ENCODE results near the gene SHROOM4. TPM values are rescaled to one million over a fixed set of nuclear protein-coding genes. Genes with fewer than 3 reads are reported as not detected.

SHROOM4 gene
- total RNA-seq, 1 experiment from 2014 or later = 0.05 TPM

DNA sequence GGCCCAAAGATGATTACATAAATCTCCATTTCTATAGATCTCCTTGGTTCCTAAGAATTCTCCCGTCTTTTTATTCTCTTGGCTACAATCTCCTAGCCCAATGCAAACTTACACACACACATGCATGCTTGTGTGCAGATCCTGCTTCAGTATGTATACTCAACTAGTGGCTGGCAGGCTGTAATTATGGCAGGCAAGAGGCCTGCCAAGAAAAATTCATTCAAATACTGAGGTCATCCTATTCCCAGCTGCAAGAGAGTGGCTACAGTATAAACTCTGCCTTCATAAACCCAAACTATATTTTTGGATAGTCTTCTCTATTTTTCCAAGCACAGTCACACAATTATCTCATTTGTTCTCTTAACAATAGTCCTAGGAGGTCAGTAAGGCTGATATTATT is 95.2 kb downstream of the SHROOM4 start (continued):
- TF ChIP-seq, protein P1, sequence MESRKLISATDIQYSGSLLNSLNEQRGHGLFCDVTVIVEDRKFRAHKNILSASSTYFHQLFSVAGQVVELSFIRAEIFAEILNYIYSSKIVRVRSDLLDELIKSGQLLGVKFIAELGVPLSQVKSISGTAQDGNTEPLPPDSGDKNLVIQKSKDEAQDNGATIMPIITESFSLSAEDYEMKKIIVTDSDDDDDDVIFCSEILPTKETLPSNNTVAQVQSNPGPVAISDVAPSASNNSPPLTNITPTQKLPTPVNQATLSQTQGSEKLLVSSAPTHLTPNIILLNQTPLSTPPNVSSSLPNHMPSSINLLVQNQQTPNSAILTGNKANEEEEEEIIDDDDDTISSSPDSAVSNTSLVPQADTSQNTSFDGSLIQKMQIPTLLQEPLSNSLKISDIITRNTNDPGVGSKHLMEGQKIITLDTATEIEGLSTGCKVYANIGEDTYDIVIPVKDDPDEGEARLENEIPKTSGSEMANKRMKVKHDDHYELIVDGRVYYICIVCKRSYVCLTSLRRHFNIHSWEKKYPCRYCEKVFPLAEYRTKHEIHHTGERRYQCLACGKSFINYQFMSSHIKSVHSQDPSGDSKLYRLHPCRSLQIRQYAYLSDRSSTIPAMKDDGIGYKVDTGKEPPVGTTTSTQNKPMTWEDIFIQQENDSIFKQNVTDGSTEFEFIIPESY (IDR thresholded peaks at IDR 0.05; ENCODE audit: extremely low read depth, insufficient replicate concordance, low read length) = no peak
- TF ChIP-seq EZH2 (IDR thresholded peaks at IDR 0.05) (no peak), FOSL1 (IDR thresholded peaks at IDR 0.05; ENCODE audit: low read depth) (no peak)
- TF ChIP-seq, protein P2, sequence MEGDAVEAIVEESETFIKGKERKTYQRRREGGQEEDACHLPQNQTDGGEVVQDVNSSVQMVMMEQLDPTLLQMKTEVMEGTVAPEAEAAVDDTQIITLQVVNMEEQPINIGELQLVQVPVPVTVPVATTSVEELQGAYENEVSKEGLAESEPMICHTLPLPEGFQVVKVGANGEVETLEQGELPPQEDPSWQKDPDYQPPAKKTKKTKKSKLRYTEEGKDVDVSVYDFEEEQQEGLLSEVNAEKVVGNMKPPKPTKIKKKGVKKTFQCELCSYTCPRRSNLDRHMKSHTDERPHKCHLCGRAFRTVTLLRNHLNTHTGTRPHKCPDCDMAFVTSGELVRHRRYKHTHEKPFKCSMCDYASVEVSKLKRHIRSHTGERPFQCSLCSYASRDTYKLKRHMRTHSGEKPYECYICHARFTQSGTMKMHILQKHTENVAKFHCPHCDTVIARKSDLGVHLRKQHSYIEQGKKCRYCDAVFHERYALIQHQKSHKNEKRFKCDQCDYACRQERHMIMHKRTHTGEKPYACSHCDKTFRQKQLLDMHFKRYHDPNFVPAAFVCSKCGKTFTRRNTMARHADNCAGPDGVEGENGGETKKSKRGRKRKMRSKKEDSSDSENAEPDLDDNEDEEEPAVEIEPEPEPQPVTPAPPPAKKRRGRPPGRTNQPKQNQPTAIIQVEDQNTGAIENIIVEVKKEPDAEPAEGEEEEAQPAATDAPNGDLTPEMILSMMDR (IDR thresholded peaks at IDR 0.05 in 2 of 3, conservative IDR thresholded peaks at IDR 0.05 in 1 of 3; ENCODE audit: borderline replicate concordance in 1 of 3, insufficient read depth in 1 of 3, low read depth in 2 of 3, low read length in 2 of 3) = no peak
- TF ChIP-seq, protein P3, sequence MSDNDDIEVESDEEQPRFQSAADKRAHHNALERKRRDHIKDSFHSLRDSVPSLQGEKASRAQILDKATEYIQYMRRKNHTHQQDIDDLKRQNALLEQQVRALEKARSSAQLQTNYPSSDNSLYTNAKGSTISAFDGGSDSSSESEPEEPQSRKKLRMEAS (IDR thresholded peaks at IDR 0.05) = no peak

DNA sequence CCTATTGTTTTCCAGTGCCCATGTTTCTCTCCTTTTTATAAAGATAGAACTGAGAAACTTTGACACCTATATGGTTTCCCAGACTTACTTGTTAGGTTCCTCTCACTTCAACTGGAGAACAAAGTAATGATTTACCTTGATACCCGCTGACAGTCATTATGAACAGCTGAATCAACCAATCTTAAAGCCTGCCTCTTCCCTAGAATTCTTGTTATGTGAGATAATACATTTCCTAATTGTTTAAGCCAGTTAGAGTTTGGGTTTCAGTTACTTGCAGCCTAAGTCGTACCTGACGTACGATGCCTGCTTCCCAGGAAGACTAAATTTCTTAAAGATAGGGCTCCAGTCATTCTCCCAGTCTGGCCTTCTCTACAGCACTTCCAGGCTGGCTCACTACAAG is 97.3 kb downstream of the SHROOM4 start:
- Histone ChIP-seq H3K27me3 (ENCODE audit: insufficient read depth, low read length) (no peaks in the 10 kb centered on the region), H3K4me1 (ENCODE audit: control insufficient read depth in 1 of 2, insufficient read depth in 2 of 2, low read length in 2 of 2) (no peaks in the 10 kb centered on the region), H2AFZ (ENCODE audit: low read depth, low read length, poor library complexity, severe bottlenecking) (no peak overlapping the region), H4K20me1 (ENCODE audit: insufficient read depth) (no peaks in the 10 kb centered on the region), H3K4me2 (ENCODE audit: low read length) (no peak overlapping the region), H3K9me2 (ENCODE audit: insufficient read depth) (no peaks in the 10 kb centered on the region), H3K27ac (ENCODE audit: low read depth, low read length) (no peak overlapping the region), H3K36me3 (ENCODE audit: control insufficient read depth in 1 of 2, insufficient read depth in 2 of 2, low read length in 2 of 2) (no peaks in the 10 kb centered on the region), H3K9me3 (ENCODE audit: control insufficient read depth in 1 of 2, insufficient read depth in 1 of 2, low read depth in 1 of 2, low read length in 2 of 2) (no peaks in the 10 kb centered on the region), H3K4me3 (replicated peaks in 1 of 2; ENCODE audit: low read depth in 1 of 2, low read length in 2 of 2) (no peak overlapping the region), H3K79me2 (ENCODE audit: insufficient read depth, low read length) (no peaks in the 10 kb centered on the region), H3K9ac (ENCODE audit: low read length) (no peak overlapping the region)
- no peak for ATAC-seq
- ChIA-PET POLR2A (no interaction called here), RAD21 (ENCODE audit: low non-redundant PET in 1 of 2, low total read pairs in 2 of 2, uncharacterized antibody in 2 of 2, unreplicated experiment in 2 of 2) (no interaction called here), CTCF (no interaction called here)
- BruUV-seq (replicated peaks) = no TSS peak
- TF ChIP-seq TCF7L2 (IDR thresholded peaks at IDR 0.05; ENCODE audit: borderline replicate concordance, extremely low read depth, insufficient read depth, insufficient read length) (no peak), POLR2A (IDR thresholded peaks at IDR 0.05; ENCODE audit: borderline replicate concordance, extremely low read depth, insufficient read depth, insufficient read length) (no peak), JUND (IDR thresholded peaks at IDR 0.05) (no peak), ELF1 (IDR thresholded peaks at IDR 0.05; ENCODE audit: borderline replicate concordance, low read depth) (no peak), YY1 (IDR thresholded peaks at IDR 0.05; ENCODE audit: extremely low read depth, insufficient replicate concordance, low read depth, low read length) (no peak), ZNF274 (IDR thresholded peaks at IDR 0.05; ENCODE audit: low read depth, low read length) (no peak), EGR1 (IDR thresholded peaks at IDR 0.05; ENCODE audit: low read depth) (no peak), EZH2 (IDR thresholded peaks at IDR 0.05) (no peak), ZFX (IDR thresholded peaks at IDR 0.05) (no peak), SP1 (IDR thresholded peaks at IDR 0.05; ENCODE audit: low read depth) (no peak)
- TF ChIP-seq, protein P4, sequence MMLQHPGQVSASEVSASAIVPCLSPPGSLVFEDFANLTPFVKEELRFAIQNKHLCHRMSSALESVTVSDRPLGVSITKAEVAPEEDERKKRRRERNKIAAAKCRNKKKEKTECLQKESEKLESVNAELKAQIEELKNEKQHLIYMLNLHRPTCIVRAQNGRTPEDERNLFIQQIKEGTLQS (IDR thresholded peaks at IDR 0.05) = no peak
- TF ChIP-seq, protein P2 (IDR thresholded peaks at IDR 0.05 in 2 of 3, conservative IDR thresholded peaks at IDR 0.05 in 1 of 3; ENCODE audit: borderline replicate concordance in 1 of 3, insufficient read depth in 1 of 3, low read depth in 2 of 3, low read length in 2 of 3) = no peak
- TF ChIP-seq, protein P1 (IDR thresholded peaks at IDR 0.05; ENCODE audit: extremely low read depth, insufficient replicate concordance, low read length) = no peak
- DNase-seq (ENCODE audit: low read depth, low spot score) = no peak
- intact Hi-C loops (cut with micrococcal nuclease) = no loop called here
